Parathyroid adenoma (tissue), 2 donors: Measurements from ENCODE around the gene PEAK1.

ENCODE experiments used
- H2AFZ ChIP-seq: fragments of 300-600 bp; sonication (generic); one replicate; pipeline ENCODE4 v1.7.0; 2017; ENCODE audit warnings: antibody characterized with exemption, mild to moderate bottlenecking
- H3K27ac ChIP-seq: fragments of 300-600 bp; sonication (generic); one replicate; pipeline ENCODE4 v1.7.0; 2017
- H3K27me3 ChIP-seq: fragments of 300-600 bp; sonication (generic); one replicate; pipeline ENCODE4 v1.7.0; 2017; ENCODE audit warnings: low read length; ENCODE audit not compliant: control insufficient read depth, insufficient read depth
- H3K36me3 ChIP-seq: fragments of 300-600 bp; sonication (generic); one replicate; pipeline ENCODE4 v1.7.0; 2017; ENCODE audit warnings: low read length; ENCODE audit not compliant: control insufficient read depth, insufficient read depth
- H3K4me1 ChIP-seq: fragments of 300-600 bp; sonication (generic); one replicate; pipeline ENCODE4 v1.7.0; 2017; ENCODE audit warnings: control low read depth
- H3K4me2 ChIP-seq: fragments of 300-600 bp; sonication (generic); one replicate; pipeline ENCODE4 v1.7.0; 2017; ENCODE audit warnings: low read length
- H3K4me3 ChIP-seq: fragments of 300-600 bp; sonication (generic); one replicate; pipeline ENCODE4 v1.7.0; 2017; ENCODE audit warnings: low read depth, low read length
- H3K79me2 ChIP-seq: fragments of 300-600 bp; sonication (generic); one replicate; pipeline ENCODE4 v1.7.0; 2017; ENCODE audit warnings: control low read depth
- H3K9ac ChIP-seq: fragments of 300-600 bp; sonication (generic); one replicate; pipeline ENCODE4 v1.7.0; 2017; ENCODE audit warnings: mild to moderate bottlenecking
- H3K9me3 ChIP-seq: fragments of 300-600 bp; sonication (generic); one replicate; pipeline ENCODE4 v1.7.0; 2017; ENCODE audit warnings: low read length; ENCODE audit not compliant: control insufficient read depth
- TF ChIP-seq, protein P1 (sequence below): fragments of 300-600 bp; sonication (generic); IDR thresholded peaks from one replicate; pipeline ENCODE4 v1.7.0; 2017; ENCODE audit warnings: antibody characterized with exemption, mild to moderate bottlenecking
- donor health status: primary hyperparathyroidism.

The PEAK1 gene

DNA sequence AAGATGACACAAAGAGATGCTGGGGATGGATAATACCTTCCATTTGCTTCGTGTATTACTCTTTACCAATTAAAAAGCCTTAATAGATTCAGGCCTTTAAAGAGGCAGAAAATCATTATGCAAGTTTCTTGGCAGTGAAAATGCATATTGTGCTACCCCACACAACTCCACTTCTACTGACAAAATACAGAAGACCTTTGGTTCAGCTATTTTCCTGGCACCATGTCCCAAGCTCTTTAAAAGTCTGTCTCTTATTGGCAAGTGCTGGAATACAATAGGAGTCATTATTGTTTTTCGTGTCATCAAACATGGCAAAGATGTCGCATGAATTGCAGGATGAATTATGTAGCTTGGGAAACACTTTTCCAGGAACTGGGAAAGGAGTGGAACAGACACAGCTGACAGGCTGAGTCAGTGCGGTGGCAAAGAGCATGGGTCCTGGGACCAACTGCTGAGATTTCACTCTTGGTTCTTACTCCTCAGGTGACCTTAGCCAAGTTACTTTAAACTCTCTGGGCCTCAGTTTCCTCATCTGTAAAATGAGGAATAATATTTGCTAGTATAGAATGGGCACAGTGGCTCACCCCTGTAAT is 343.5 kb downstream of the PEAK1 start:
- no peaks in the 10 kb centered on the region for H3K27me3 ChIP-seq
- H2AFZ ChIP-seq = no peak overlapping the region
- TF ChIP-seq, protein P1, sequence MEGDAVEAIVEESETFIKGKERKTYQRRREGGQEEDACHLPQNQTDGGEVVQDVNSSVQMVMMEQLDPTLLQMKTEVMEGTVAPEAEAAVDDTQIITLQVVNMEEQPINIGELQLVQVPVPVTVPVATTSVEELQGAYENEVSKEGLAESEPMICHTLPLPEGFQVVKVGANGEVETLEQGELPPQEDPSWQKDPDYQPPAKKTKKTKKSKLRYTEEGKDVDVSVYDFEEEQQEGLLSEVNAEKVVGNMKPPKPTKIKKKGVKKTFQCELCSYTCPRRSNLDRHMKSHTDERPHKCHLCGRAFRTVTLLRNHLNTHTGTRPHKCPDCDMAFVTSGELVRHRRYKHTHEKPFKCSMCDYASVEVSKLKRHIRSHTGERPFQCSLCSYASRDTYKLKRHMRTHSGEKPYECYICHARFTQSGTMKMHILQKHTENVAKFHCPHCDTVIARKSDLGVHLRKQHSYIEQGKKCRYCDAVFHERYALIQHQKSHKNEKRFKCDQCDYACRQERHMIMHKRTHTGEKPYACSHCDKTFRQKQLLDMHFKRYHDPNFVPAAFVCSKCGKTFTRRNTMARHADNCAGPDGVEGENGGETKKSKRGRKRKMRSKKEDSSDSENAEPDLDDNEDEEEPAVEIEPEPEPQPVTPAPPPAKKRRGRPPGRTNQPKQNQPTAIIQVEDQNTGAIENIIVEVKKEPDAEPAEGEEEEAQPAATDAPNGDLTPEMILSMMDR = no peak
- no peak overlapping the region for H3K27ac ChIP-seq
- H3K9me3 ChIP-seq = no peaks in the 10 kb centered on the region
- H3K79me2 ChIP-seq = no peaks in the 10 kb centered on the region
- H3K4me2 ChIP-seq = no peak overlapping the region
- no peak overlapping the region for H3K9ac ChIP-seq
- H3K4me1 ChIP-seq = peaks cover under 1% of the 10 kb centered on the region
- H3K4me3 ChIP-seq = no peak overlapping the region
- H3K36me3 ChIP-seq = no peaks in the 10 kb centered on the region

DNA sequence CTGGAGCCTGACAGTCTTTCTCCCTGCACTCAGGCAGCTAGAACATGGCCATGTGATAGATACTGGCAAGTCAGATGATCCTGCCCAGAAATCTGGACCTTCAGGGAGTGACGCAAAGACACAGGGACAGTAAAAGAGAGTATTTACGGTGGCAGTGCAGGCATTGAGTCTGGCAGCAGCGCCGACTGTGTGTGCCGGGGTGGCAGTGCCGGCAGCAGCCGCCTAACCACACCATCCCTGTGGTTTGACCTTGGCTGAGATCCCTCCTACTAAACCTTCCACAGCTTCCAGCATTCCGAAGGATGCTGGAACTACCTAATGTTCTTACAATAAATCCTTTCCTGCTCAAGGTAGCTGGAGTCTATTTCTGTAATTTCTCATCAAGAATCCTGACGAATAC is 344.4 kb downstream of the PEAK1 start:
- Histone ChIP-seq H3K36me3 (no peaks in the 10 kb centered on the region), H2AFZ (no peak overlapping the region), H3K27ac (no peak overlapping the region), H3K4me2 (no peak overlapping the region), H3K9ac (no peak overlapping the region), H3K79me2 (no peaks in the 10 kb centered on the region), H3K27me3 (no peaks in the 10 kb centered on the region), H3K4me1 (peaks cover 4% of the 10 kb centered on the region), H3K4me3 (no peak overlapping the region), H3K9me3 (no peaks in the 10 kb centered on the region)
- TF ChIP-seq, protein P1 = no peak

DNA sequence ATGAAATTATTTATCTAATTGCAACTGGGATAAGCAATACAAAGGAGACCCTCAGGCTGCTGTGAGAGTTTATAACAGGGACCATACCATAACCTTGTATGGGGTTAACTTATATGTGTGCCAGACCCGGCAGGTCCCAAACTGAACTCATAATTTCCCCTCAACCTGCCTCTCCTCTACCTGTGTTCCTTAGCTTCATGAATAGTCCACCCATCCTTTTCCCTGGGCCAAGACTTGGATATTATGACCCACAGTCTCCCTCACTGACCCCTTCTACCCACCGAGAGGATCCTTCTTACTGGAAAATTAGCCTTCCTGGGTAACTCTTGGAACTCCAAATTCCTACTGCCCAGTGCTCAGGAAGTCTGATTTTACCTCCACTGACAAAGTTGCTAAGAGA is 345.6 kb downstream of the PEAK1 start:
- Histone ChIP-seq H3K4me1 (peaks cover 4% of the 10 kb centered on the region), H3K9me3 (no peaks in the 10 kb centered on the region), H3K36me3 (no peaks in the 10 kb centered on the region), H3K4me2 (no peak overlapping the region), H3K9ac (no peak overlapping the region), H3K27me3 (no peaks in the 10 kb centered on the region), H3K4me3 (no peak overlapping the region), H3K27ac (no peak overlapping the region), H2AFZ (no peak overlapping the region), H3K79me2 (peaks cover 3% of the 10 kb centered on the region)
- TF ChIP-seq, protein P1 = no peak

DNA sequence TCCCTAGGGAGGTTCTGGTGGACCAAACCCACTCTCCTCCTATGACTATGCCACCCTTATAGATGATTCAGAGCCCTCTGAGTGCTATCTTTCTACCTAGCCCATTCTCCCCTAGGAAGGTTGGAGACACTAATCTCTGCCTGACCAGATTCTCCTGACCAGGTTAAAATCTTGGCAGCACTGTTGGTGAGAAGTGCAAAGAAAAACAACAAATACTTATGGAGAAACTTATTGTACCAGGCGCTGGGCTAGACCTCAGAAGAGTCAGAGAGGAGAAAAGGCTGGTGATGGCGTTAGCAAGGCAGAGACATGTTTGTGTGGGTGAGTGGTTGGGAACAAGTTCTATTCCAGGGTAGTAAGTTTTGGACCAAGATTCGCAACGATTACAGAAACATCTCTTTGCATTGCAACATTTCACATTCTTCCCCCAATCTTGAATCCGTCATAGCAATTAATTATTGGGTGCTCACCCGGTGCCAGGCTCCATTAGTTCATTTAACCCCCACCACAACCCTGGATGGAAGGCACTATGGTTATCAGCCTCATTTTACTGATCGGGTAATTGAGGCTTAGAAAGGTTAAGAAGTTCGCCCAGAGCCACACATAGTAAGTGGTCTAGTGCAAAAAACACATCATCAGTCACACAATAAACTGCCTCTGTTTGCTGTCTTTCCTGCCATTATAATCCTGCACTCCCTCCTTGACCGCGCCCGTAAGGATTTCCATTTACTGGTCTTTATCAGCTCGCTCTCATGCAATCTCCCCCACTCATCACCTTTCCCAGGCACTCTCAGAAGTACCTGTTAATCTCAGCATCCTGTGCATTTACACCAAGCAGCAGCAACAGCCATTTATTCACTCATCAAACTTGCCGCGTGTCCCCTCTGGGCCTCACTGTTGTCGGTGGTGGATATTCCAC is 348.3 kb downstream of the PEAK1 start:
- H2AFZ ChIP-seq = peak overlapping the region; percentile 96
- H3K27me3 ChIP-seq = no peaks in the 10 kb centered on the region
- TF ChIP-seq, protein P1 = no peak
- no peaks in the 10 kb centered on the region for H3K9me3 ChIP-seq
- peak overlapping the region; percentile 83 for H3K27ac ChIP-seq
- no peak overlapping the region for H3K9ac ChIP-seq
- peak overlapping the region; percentile 69 for H3K4me3 ChIP-seq
- H3K79me2 ChIP-seq = peaks cover 15% of the 10 kb centered on the region
- H3K4me2 ChIP-seq = peak overlapping the region; percentile 64
- no peaks in the 10 kb centered on the region for H3K36me3 ChIP-seq
- peaks cover 4% of the 10 kb centered on the region for H3K4me1 ChIP-seq
